SKM-1 treated with dmso at 0.1 percent for 144 hours (cell line): ENCODE results near the gene OR2T10.
"Not testable (repeated sequence)": the region's sequence is repeated elsewhere in the genome, so short reads cannot be mapped to it uniquely, and the experiment has no call there.

ENCODE experiments used
- DNase-seq: peaks from one replicate; lab custom pipeline; 2025; ENCODE audit not compliant: unreplicated experiment; lab: John Stamatoyannopoulos, UW

OR2T10 gene

GRCh38 chr1:248597589-248597988 is at the start of gene OR2T10:
Gene OR2T10 (minus strand): TSS chr1:248597700. CDS start chr1:248593768, 3,932 bp downstream.
- DNase-seq, result no peak

GRCh38 chr1:248645178-248645577 is 47.7 kb upstream of the OR2T10 start, which contains the start of gene OR2T35:
Gene OR2T35 (minus strand): TSS chr1:248645278. CDS start chr1:248639258, 6,020 bp downstream.
- DNase-seq, result not testable (repeated sequence)

GRCh38 chr1:248642971-248643651 is 45.6 kb upstream of the OR2T10 start:
- not testable (repeated sequence) for DNase-seq

GRCh38 chr1:248641583-248641982 is 44.1 kb upstream of the OR2T10 start:
- not testable (repeated sequence) for DNase-seq

- DNase-seq, result not testable (repeated sequence)
Measured at GRCh38 chr1:248640906-248641305, 43.4 kb upstream of the OR2T10 start.

DNA sequence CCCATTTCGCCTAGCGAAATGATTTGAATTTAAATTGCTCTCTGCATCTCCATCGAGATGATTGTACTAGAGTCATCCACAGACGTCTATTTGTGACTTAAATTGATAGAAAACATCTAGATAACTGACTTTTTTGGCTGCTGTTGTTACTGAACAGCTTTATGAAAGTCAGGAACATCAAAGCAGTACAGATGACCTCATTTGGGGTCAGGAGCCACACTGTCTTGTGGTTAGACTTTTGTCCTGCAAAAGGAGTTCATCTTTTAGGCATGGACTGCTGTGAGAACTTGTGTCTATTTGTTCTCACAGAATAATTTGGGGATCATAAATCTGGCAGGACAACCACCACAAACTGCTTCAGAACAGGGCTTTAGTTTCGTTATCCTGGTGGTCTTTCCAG is 42.2 kb upstream of the OR2T10 start:
- not testable (repeated sequence) for DNase-seq

- DNase-seq, result not testable (repeated sequence)
Measured at GRCh38 chr1:248636612-248637011, 39.1 kb upstream of the OR2T10 start.

DNA sequence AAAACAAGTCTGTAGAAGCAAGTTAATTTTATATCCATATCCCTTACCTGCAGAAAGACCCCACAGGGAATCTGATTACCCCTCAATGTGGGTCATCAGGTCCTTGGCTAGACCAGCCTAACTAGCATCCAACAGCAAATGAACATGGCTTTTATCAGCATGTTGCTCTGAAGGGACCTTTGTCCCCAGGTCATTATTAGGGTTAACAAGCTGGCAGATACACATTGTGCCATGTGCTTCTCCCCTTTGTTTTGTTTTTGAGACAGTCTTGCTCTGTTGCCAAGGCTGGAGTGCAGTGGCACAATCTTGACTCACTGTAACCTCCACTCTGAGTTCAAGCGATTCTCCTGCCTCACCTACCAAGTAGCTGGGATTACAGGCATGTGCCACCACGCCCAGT is 37.5 kb upstream of the OR2T10 start, which contains the start of gene OR2T11:
OR2T11 (minus strand) TSS at position 101 of the 400 bp plus-strand sequence. CDS start 7,963 bp downstream, outside the sequence.
- DNase-seq, result not testable (repeated sequence)

GRCh38 chr1:248631354-248632008 is 34.0 kb upstream of the OR2T10 start:
- DNase-seq, result no peak

DNA sequence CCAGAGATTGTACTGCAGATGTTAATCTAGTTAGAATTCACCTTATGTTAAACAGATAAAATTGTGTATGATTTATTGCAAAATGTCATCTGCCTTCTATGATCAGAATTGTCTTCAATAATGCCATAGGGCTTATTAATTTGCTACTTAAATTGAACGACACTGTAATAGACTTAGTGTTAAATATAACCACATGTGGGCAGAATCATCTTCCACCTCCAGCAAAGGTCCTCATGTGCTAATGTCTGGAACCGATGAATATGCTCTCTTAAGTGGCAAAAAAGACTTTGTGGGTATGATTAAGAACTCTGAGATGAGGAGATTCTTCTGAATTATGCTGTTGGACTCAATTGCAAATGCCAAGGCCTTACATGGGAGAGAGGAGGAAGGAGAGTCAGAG is 33.1 kb upstream of the OR2T10 start:
- no peak for DNase-seq

- DNase-seq, result no peak
Measured at GRCh38 chr1:248627971-248628844, 30.7 kb upstream of the OR2T10 start.

GRCh38 chr1:248625971-248626370 is 28.5 kb upstream of the OR2T10 start:
- DNase-seq, result no peak

GRCh38 chr1:248625166-248625565 is 27.7 kb upstream of the OR2T10 start:
- DNase-seq, result no peak

GRCh38 chr1:248622570-248623001 is 25.1 kb upstream of the OR2T10 start:
- peak; percentile 82 for DNase-seq

GRCh38 chr1:248621770-248622169 is 24.3 kb upstream of the OR2T10 start:
- no peak for DNase-seq

DNA sequence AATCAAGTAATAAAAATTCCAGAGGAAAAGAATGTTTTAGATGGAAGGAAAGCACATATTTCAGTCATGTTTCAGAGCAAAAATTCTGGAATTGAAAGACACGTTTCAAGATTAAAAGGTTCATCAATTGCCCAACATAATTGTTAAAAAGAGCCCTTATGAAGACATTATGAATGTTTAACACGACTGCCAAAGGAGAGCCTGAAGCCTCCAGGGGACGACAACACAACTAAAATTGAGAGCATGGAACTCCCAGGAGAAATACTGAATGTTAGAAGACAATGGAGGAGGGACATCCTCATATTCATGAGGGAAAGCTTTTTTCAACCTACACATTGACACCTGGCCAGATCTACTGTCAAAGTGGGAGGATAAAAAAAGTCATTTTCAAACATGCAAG is 21.4 kb upstream of the OR2T10 start:
- peak; percentile 79 for DNase-seq

DNA sequence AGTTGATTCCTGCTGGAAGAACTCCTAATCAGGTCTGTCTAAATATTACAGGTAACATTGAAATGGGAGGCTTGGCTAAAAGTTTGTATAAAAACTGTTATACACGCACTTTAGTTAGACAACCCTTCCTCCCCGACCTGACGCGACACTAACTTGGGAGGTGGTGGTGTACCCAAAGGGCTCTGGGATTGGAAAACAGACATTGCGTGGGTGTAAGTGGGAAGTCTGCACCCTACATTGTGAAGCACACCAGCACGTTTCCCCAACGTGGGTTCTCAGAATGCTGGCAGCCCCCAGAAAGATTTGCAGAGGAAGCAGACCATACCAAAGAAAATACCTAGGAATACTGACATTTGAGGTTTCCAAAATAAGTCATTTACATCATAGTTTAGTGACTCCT is 20.6 kb upstream of the OR2T10 start:
- no peak for DNase-seq

DNA sequence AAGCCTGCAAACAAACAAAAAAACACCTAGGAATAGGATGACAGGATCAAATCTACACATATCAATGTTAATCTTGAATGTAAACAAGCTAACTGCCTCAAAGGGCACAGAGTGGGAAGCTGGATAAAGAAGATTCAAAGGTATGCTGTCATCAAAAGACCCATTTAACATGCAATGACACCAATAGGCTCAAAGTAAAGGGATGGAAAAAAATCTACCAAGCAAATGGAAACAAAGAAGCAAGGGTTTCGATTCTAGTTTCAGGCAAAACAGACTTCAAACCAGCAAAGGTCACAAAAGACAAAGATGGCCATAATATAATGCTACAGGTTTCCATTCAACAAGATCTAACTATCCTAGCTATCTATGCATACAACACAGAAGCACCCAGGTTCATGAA is 16.2 kb upstream of the OR2T10 start:
- no peak for DNase-seq

- no peak for DNase-seq
Measured at GRCh38 chr1:248611883-248612414, 14.4 kb upstream of the OR2T10 start.

GRCh38 chr1:248610301-248610700 is 12.8 kb upstream of the OR2T10 start:
- DNase-seq, result no peak

- no peak for DNase-seq
Measured at GRCh38 chr1:248599396-248599795, 1.9 kb upstream of the OR2T10 start.
